Suprapubic skin (tissue), 4 donors: Measurements from ENCODE around the gene NR6A1. TPM values are rescaled to one million over a fixed set of nuclear protein-coding genes. Genes with fewer than 3 reads are reported as not detected.

Experiments
- DNase-seq, 2 donors: peaks; one replicate each; pipeline ENCODE4 v3.0.0-alpha.2; 2019; ENCODE audit warnings: low spot score in 2 of 2
- H3K27ac ChIP-seq: fragments of 200-600 bp; sonication (generic); one replicate; pipeline ENCODE4 v1.5.1; 2019
- H3K27me3 ChIP-seq: fragments of 200-600 bp; sonication (generic); one replicate; pipeline ENCODE4 v1.5.1; 2019
- H3K36me3 ChIP-seq: fragments of 200-600 bp; sonication (generic); one replicate; pipeline ENCODE4 v1.5.1; 2019
- H3K4me1 ChIP-seq: fragments of 200-600 bp; sonication (generic); one replicate; pipeline ENCODE4 v1.5.1; 2019
- H3K4me3 ChIP-seq: fragments of 200-600 bp; sonication (generic); one replicate; pipeline ENCODE4 v1.5.1; 2019; ENCODE audit warnings: mild to moderate bottlenecking
- H3K9me3 ChIP-seq: fragments of 200-600 bp; sonication (generic); one replicate; pipeline ENCODE4 v1.5.1; 2019
- EP300 ChIP-seq: sonication (generic); formaldehyde crosslinking; IDR thresholded peaks from one replicate; pipeline ENCODE4 v1.6.1; 2017; ENCODE audit warnings: antibody characterized with exemption
- POLR2A ChIP-seq, 2 donors: fragments of 450-650 bp; IDR thresholded peaks; one replicate each; pipeline ENCODE4 v1.6.1; 2017; ENCODE audit warnings: antibody characterized with exemption in 2 of 2, mild to moderate bottlenecking in 2 of 2, moderate library complexity in 2 of 2
- POLR2AphosphoS5 ChIP-seq, 3 donors: sonication (generic); formaldehyde crosslinking; IDR thresholded peaks; one replicate each; pipeline ENCODE4 v1.6.1; 2017; ENCODE audit warnings: antibody characterized with exemption in 3 of 3
- WGBS: methylation state at CpG from one replicate; pipeline ENCODE4 v1.1.5; 2018; 5-methylcytosine and 5-hydroxymethylcytosine counted together
- total RNA-seq, 4 donors: library from RNA; depleted of rRNA; stranded (reverse); fragments of >200 nt; gene quantifications; one replicate each; pipeline ENCODE4 v1.1.0, GENCODE V29; 2016
- TF ChIP-seq, protein P1 (sequence below), 2 donors: fragments of 200-600 bp in 1 of 2; fragments of 450-650 bp in 1 of 2; sonication (generic) in 1 of 2; IDR thresholded peaks; one replicate each; pipeline ENCODE4 v1.5.1; 2016 to 2019; ENCODE audit warnings: antibody characterized with exemption in 2 of 2, mild to moderate bottlenecking in 1 of 2, moderate library complexity in 1 of 2

The NR6A1 gene
- total RNA-seq, 4 donors from 2014 or later: 6.5 to 10.1 (median 6.8) TPM

DNA sequence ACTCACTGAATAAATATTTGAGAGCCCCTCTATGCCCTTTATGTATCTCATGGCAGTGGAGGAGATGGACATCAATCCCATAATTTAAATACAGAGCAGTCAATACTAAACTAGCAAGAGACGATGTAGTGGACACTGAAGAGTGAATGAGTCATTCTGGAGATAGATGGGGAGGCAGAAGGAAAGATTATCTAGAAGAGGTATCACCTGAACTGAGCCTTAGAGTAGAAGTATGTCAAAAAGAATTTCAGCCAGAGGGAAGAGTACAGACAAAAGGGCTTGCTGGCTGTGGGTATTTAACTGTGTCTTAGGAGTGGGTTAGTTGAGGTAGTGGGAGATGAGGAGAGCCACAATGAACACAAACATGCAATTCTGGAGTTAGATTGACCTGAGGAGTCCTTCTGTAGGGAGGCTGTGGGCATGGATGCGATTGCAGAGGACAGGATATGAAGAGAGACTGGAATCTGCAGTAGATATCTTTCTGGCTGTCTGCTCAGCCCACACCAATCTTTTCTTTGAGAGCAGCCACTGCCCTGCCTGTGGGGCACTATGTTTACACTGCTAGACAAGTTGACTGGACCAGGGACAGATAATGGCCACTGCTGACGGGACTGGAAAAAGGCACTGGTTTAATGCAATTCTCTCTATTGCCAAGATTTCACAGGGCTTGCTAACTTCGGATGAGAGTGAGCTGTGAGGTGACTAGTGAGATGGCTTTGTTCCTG lies 200.0 kb downstream of the NR6A1 start:
- H3K4me1 ChIP-seq: peaks cover 7% of the 10 kb centered on the region
- TF ChIP-seq POLR2AphosphoS5 (IDR thresholded peaks at IDR 0.05): no peak
- H3K4me3 ChIP-seq: no peak overlapping the region
- H3K9me3 ChIP-seq: no peaks in the 10 kb centered on the region
- WGBS: 77% methylated on average over 4 of the region's 4 CpGs
- no peaks in the 10 kb centered on the region for H3K36me3 ChIP-seq
- DNase-seq: no peak
- no peak overlapping the region for H3K27ac ChIP-seq
- H3K27me3 ChIP-seq: no peaks in the 10 kb centered on the region

DNA sequence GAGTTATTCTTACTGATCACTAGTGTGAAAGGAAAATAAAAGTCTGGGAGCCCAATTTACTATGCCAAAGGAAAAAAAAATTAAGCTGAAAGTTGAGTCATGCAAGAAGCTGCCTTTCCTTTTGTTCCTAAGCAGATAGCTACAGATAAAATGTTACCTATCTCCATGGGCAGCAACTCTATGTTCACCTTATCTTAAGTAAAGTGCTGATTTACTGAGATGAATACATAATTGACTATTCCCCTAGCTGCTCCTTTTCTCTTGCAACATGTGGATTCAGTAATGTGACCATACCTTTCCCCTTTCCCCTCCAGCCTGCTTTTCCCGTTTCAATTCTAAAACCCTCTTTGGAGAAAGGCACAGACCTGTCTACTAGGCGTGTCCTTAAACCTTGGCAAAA lies 201.2 kb downstream of the NR6A1 start:
- Histone ChIP-seq H3K9me3 (no peaks in the 10 kb centered on the region), H3K4me1 (peaks cover 7% of the 10 kb centered on the region), H3K27me3 (no peaks in the 10 kb centered on the region), H3K36me3 (no peaks in the 10 kb centered on the region), H3K27ac (no peak overlapping the region), H3K4me3 (no peak overlapping the region)
- no peak for DNase-seq
- no peak for TF ChIP-seq POLR2AphosphoS5 (IDR thresholded peaks at IDR 0.05)
- no peak for TF ChIP-seq EP300
- WGBS: 43% methylated on average over 2 of the region's 2 CpGs

DNA sequence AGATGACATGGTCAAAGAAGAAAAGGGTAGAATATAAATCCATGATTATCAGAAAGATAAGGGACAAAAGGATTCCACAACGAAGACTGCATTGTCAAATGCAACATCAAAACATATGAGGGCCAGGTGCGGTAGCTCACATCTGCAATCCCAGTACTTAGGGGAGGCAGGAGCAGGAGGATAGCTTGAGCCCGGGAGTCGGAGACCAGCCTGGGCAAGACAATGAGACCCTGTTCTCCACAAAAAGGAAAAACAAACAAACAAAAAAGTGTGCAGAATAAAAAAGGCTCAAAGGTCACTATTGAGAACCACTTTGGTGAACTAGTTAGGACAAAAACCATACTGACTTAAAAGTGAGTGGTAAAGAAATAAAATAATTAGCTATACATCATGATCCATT lies 203.7 kb downstream of the NR6A1 start:
- H3K36me3 ChIP-seq: no peaks in the 10 kb centered on the region
- H3K4me3 ChIP-seq: no peak overlapping the region
- H3K27ac ChIP-seq: no peak overlapping the region
- no peaks in the 10 kb centered on the region for H3K9me3 ChIP-seq
- no peaks in the 10 kb centered on the region for H3K27me3 ChIP-seq
- H3K4me1 ChIP-seq: peaks cover 7% of the 10 kb centered on the region
- no peak for DNase-seq
- no peak for TF ChIP-seq EP300
- TF ChIP-seq POLR2A (IDR thresholded peaks at IDR 0.05): no peak
- TF ChIP-seq POLR2AphosphoS5 (IDR thresholded peaks at IDR 0.05): no peak
- TF ChIP-seq, protein P1, sequence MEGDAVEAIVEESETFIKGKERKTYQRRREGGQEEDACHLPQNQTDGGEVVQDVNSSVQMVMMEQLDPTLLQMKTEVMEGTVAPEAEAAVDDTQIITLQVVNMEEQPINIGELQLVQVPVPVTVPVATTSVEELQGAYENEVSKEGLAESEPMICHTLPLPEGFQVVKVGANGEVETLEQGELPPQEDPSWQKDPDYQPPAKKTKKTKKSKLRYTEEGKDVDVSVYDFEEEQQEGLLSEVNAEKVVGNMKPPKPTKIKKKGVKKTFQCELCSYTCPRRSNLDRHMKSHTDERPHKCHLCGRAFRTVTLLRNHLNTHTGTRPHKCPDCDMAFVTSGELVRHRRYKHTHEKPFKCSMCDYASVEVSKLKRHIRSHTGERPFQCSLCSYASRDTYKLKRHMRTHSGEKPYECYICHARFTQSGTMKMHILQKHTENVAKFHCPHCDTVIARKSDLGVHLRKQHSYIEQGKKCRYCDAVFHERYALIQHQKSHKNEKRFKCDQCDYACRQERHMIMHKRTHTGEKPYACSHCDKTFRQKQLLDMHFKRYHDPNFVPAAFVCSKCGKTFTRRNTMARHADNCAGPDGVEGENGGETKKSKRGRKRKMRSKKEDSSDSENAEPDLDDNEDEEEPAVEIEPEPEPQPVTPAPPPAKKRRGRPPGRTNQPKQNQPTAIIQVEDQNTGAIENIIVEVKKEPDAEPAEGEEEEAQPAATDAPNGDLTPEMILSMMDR (IDR thresholded peaks at IDR 0.05): no peak
- WGBS: 80% methylated on average over 4 of the region's 4 CpGs

DNA sequence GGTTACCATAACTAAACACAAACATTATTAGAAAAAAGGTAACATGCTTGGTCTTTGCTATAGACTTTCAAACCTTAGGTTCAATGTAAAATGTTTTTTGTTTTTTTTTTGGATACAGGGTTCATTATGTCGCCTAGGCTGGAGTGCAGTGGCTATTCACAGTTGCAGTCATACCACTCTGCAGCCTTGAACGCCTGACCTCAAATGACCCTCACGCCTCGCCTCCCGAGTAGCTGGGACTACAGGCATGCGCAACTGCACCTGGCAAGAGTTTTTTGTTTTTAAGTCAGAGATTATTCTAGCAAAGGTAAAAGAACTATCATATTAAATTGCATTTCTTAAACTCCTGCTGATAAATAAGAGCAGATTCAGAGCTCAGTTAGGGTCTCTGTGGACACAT lies 208.8 kb downstream of the NR6A1 start:
- DNase-seq: no peak

DNA sequence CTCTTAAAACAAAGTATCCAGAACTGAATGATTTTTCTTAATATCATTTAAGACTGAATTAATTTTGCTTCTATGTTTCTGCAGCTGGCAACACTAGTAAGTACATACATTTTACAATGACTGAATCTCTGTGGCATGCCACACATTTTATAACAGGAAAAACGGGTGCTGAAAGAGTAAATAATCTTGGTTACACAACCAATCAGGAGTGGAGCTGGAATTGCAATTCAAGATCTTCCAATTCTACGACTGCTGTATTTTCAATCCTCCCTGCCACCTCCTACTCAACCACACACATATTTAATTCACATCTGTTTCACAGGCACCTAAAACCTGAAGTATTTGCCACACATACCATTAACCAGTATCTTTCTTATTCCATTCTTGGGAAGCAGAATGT lies 211.2 kb downstream of the NR6A1 start:
- Histone ChIP-seq H3K27ac (no peak overlapping the region), H3K4me3 (no peak overlapping the region), H3K9me3 (no peaks in the 10 kb centered on the region), H3K36me3 (no peaks in the 10 kb centered on the region), H3K4me1 (peaks cover 7% of the 10 kb centered on the region), H3K27me3 (no peaks in the 10 kb centered on the region)
- TF ChIP-seq EP300 (no peak), POLR2A (IDR thresholded peaks at IDR 0.05) (no peak), POLR2AphosphoS5 (IDR thresholded peaks at IDR 0.05) (no peak)
- TF ChIP-seq, protein P1 (IDR thresholded peaks at IDR 0.05): no peak
- WGBS: 28% methylated on average over 2 of the region's 2 CpGs
- no peak for DNase-seq

More for the DNA sequence above, 208.8 kb downstream of the NR6A1 start:
- no peak overlapping the region for H3K27ac ChIP-seq
- H3K27me3 ChIP-seq: no peaks in the 10 kb centered on the region
- H3K36me3 ChIP-seq: no peaks in the 10 kb centered on the region
- 78% methylated on average over 6 of the region's 6 CpGs for WGBS
- no peaks in the 10 kb centered on the region for H3K9me3 ChIP-seq
- peaks cover 7% of the 10 kb centered on the region for H3K4me1 ChIP-seq
- no peak overlapping the region for H3K4me3 ChIP-seq
- TF ChIP-seq, protein P1 (IDR thresholded peaks at IDR 0.05): no peak
- TF ChIP-seq POLR2AphosphoS5 (IDR thresholded peaks at IDR 0.05) (no peak), EP300 (no peak), POLR2A (IDR thresholded peaks at IDR 0.05) (no peak)

DNA sequence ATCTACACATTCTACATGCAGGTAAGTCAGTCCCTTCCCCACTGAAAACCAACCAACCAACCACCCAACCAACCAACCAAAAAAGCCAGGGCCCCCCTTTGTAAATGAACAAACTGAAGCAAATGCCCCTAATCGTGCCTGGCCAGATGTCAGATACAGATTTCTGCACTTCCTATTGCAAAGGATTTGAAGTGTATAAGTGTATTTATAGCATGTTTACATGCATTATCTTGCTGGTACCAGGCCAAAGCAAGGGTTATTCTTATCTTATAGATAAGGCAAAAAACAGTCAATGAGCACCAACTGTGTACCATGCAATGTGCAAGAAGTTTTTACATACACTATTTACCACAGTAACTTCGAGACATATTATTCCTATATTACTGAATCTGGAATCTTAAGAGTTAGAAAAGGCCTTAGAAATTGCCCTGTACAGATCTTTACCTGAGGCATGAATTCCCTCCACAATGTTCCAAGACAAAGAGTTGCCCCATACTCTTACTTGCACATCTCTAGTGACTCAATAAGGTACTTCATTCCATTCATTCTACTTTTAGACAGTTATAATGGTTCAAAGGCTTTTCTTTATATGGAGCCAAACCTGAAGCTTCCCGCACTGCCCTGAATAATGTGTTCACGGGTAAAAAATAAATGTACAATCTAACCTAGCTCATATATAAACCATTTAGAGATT lies 212.2 kb downstream of the NR6A1 start:
- DNase-seq: no peak
- Histone ChIP-seq H3K4me3 (no peak overlapping the region), H3K4me1 (peaks cover 7% of the 10 kb centered on the region), H3K9me3 (no peaks in the 10 kb centered on the region), H3K27ac (no peak overlapping the region), H3K27me3 (no peaks in the 10 kb centered on the region), H3K36me3 (no peaks in the 10 kb centered on the region)
- WGBS: 86% methylated on average over 4 of the region's 4 CpGs
- TF ChIP-seq POLR2AphosphoS5 (IDR thresholded peaks at IDR 0.05): no peak
- TF ChIP-seq EP300: no peak
- no peak for TF ChIP-seq POLR2A (IDR thresholded peaks at IDR 0.05)
- TF ChIP-seq, protein P1 (IDR thresholded peaks at IDR 0.05): no peak
